Fibroblast of mammary gland (primary cell): ENCODE data around the gene CDK5RAP3.
A peak's percentile ranks its signal among the peaks of the same experiment; 100 is the strongest.

Experiments used
- DNase-seq: peaks from one replicate; pipeline ENCODE4 v3.0.0-alpha.2; 2010; ENCODE audit warnings: low read depth
- H3K4me3 ChIP-seq: 2 replicates; pipeline ENCODE4 v1.5.1; 2011; ENCODE audit warnings: low read depth, mild to moderate bottlenecking, low read length, moderate library complexity; ENCODE audit not compliant: control insufficient read depth
- CTCF ChIP-seq: conservative IDR thresholded peaks from 2 replicates; pipeline ENCODE4 v1.5.1; 2011; ENCODE audit warnings: low read depth, low read length, inconsistent platforms; ENCODE audit not compliant: control insufficient read depth, insufficient read depth

Gene CDK5RAP3

GRCh38 chr17:47973541-47973940 lies 2.6 kb downstream of the CDK5RAP3 start:
- H3K4me3 ChIP-seq, result no peak overlapping the region
- no peak for DNase-seq
- no peak for TF ChIP-seq CTCF

GRCh38 chr17:47975189-47975822 lies 4.4 kb downstream of the CDK5RAP3 start:
- TF ChIP-seq CTCF, result no peak
- H3K4me3 ChIP-seq, result no peak overlapping the region
- DNase-seq, result no peak

GRCh38 chr17:47975823-47976205 lies 4.9 kb downstream of the CDK5RAP3 start:
- H3K4me3 ChIP-seq, result no peak overlapping the region
- no peak for TF ChIP-seq CTCF
- no peak for DNase-seq

GRCh38 chr17:47978324-47978723 lies 7.4 kb downstream of the CDK5RAP3 start:
- H3K4me3 ChIP-seq, result no peak overlapping the region
- TF ChIP-seq CTCF, result peak; percentile 70
- DNase-seq, result peak; percentile 54

GRCh38 chr17:47980541-47980940 lies 9.6 kb downstream of the CDK5RAP3 start:
- DNase-seq, result no peak
- no peak overlapping the region for H3K4me3 ChIP-seq
- TF ChIP-seq CTCF, result no peak

GRCh38 chr17:47981462-47981861 lies 10.5 kb downstream of the CDK5RAP3 start:
- no peak overlapping the region for H3K4me3 ChIP-seq
- TF ChIP-seq CTCF, result no peak
- DNase-seq, result no peak
